Immature natural killer cell (primary cell): Measurements from ENCODE around the gene TAF8. TPM values are rescaled to one million over a fixed set of nuclear protein-coding genes. Genes with fewer than 3 reads are reported as not detected.
A peak's percentile ranks its signal among the peaks of the same experiment; 100 is the strongest.

ENCODE experiments used
- DNase-seq, 3 donors: peaks; one replicate each; pipeline ENCODE4 v3.0.0; 2022; ENCODE audit warnings: mixed read lengths in 1 of 3
- H3K27ac Mint-ChIP-seq, 6 donors: one replicate each; pipeline ENCODE4 v1.8.0; 2020; ENCODE audit warnings: mixed read lengths in 6 of 6, mild to moderate bottlenecking in 5 of 6, inconsistent platforms in 4 of 6, moderate library complexity in 3 of 6
- H3K27me3 Mint-ChIP-seq, 3 donors: one replicate each; pipeline ENCODE4 v1.8.0; 2020 to 2021; ENCODE audit warnings: low read depth in 3 of 3, mild to moderate bottlenecking in 3 of 3, mixed read lengths in 3 of 3, moderate library complexity in 3 of 3, inconsistent platforms in 1 of 3
- H3K36me3 Mint-ChIP-seq, 3 donors: one replicate each; pipeline ENCODE4 v1.8.0; 2020; ENCODE audit warnings: mixed read lengths in 3 of 3, inconsistent platforms in 2 of 3, mild to moderate bottlenecking in 2 of 3
- H3K4me1 Mint-ChIP-seq, 2 donors: one replicate each; pipeline ENCODE4 v1.8.0; 2020; ENCODE audit warnings: inconsistent platforms in 2 of 2, mild to moderate bottlenecking in 2 of 2, mixed read lengths in 2 of 2, moderate library complexity in 1 of 2
- H3K4me3 Mint-ChIP-seq, 5 donors: one replicate each; pipeline ENCODE4 v1.8.0; 2020; ENCODE audit warnings: mild to moderate bottlenecking in 5 of 5, mixed read lengths in 5 of 5, inconsistent platforms in 3 of 5, moderate library complexity in 3 of 5
- H3K9me3 Mint-ChIP-seq, 6 donors: one replicate each; pipeline ENCODE4 v1.8.0; 2020; ENCODE audit warnings: mild to moderate bottlenecking in 6 of 6, mixed read lengths in 6 of 6, inconsistent platforms in 4 of 6, moderate library complexity in 3 of 6
- polyA plus RNA-seq, 3 donors: library from polyadenylated mRNA; unstranded; fragments of 300-500 nt; fragmentation: Illumina TruSeq; gene quantifications; one replicate each; pipeline ENCODE4 v1.2.3, GENCODE V29; 2021

Gene TAF8
- polyA plus RNA-seq, 3 donors from 2014 or later, result 8.5 to 23.0 (median 14.6) TPM

GRCh38 chr6:42049116-42049809 lies 1.1 kb upstream of the TAF8 start:
- Mint-ChIP-seq H3K27me3 (peaks cover 5 to 11% (median 6%) of the 10 kb centered on the region in 3 donors), H3K9me3 (no peaks in the 10 kb centered on the region), H3K4me3 (peak overlapping the region; percentile 98 to 99 (median 98)), H3K36me3 (peaks cover 0 to 29% (median 8%) of the 10 kb centered on the region in 3 donors), H3K4me1 (peaks cover 69 to 84% of the 10 kb centered on the region in 2 donors), H3K27ac (peak overlapping the region; percentile 83 to 98 (median 93))
- peak in 1 of 3 donors; percentile 19 for DNase-seq

- no peak for DNase-seq
- H3K4me3 Mint-ChIP-seq, result peak overlapping the region; percentile 98 to 99 (median 98)
- peak overlapping the region; percentile 83 to 98 (median 94) for H3K27ac Mint-ChIP-seq
- H3K27me3 Mint-ChIP-seq, result peaks cover 5 to 11% (median 6%) of the 10 kb centered on the region in 3 donors
- H3K36me3 Mint-ChIP-seq, result peaks cover 0 to 32% (median 8%) of the 10 kb centered on the region in 3 donors
- peaks cover 64 to 78% of the 10 kb centered on the region in 2 donors for H3K4me1 Mint-ChIP-seq
- no peaks in the 10 kb centered on the region for H3K9me3 Mint-ChIP-seq
Measured at GRCh38 chr6:42049948-42050296, 402 bp upstream of the TAF8 start.

DNA sequence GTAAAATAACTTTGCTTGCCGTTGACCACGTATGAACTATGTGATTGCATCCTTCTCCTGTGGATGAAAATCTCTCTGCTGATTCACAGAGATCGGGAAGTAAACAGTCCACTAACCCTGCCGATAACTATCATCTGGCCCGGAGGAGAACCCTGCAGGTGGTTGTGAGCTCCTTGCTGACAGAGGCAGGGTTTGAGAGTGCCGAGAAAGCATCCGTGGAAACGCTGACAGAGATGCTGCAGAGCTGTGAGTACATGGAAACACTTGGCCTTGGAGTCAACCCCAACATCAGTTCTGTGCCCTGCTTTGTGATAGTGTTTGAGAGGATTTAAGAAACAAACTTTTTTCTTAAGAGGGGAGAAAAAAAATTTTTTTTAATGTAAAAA lies 937 bp downstream of the TAF8 start:
- H3K9me3 Mint-ChIP-seq, result no peaks in the 10 kb centered on the region
- DNase-seq, result no peak
- H3K4me3 Mint-ChIP-seq, result peak overlapping the region; percentile 98 to 99 (median 98)
- H3K36me3 Mint-ChIP-seq, result peaks cover 8 to 28% (median 8%) of the 10 kb centered on the region in 3 donors
- H3K27ac Mint-ChIP-seq, result peak overlapping the region; percentile 77 to 98 (median 94)
- peaks cover 5 to 11% (median 6%) of the 10 kb centered on the region in 3 donors for H3K27me3 Mint-ChIP-seq
- H3K4me1 Mint-ChIP-seq, result peaks cover 51 to 65% of the 10 kb centered on the region in 2 donors

DNA sequence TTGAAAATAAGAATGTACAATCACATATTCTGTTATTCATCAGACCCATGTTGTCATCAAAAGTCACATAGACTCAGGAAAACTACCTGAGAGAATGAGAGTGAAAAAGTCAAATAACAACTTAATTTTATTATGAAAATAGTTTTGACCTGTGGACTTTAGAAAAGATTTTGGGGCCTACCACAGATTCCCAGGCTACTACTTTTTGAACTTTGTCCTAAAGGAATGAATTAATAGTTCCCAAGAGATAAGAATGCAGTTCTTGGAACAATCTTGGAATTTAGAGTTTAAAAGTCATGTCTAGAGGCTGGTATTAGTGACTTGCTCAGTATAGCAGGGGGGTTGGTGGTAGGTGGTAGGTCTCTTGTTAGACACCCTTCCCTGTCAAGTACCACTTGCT lies 3.3 kb downstream of the TAF8 start:
- peaks cover 34 to 49% of the 10 kb centered on the region in 2 donors for H3K4me1 Mint-ChIP-seq
- peaks cover 12 to 31% (median 17%) of the 10 kb centered on the region in 3 donors for H3K36me3 Mint-ChIP-seq
- peaks cover 3 to 7% (median 5%) of the 10 kb centered on the region in 3 donors for H3K27me3 Mint-ChIP-seq
- H3K4me3 Mint-ChIP-seq, result no peak overlapping the region
- H3K27ac Mint-ChIP-seq, result peak overlapping the region in 1 of 6 donors; percentile 22
- no peak for DNase-seq
- H3K9me3 Mint-ChIP-seq, result no peaks in the 10 kb centered on the region

DNA sequence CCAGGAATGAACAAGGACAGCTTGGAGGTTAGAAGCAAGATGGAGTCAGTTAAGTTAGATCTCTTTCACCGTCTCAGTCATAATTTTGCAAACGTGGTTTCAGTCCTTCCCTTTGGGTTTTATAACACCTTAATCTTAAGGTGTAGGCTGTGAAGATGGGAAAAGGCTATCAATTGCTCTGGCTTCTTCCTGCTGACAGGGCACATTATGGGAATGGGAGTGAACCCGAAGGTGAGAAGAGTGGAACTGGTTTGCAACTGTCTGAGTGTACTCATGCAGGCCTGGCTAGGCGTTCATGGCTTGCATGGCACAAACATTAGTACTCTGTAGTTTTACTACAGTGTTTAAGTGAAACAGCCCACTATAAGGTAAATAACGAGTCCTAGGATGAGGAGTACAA lies 9.4 kb downstream of the TAF8 start:
- H3K36me3 Mint-ChIP-seq, result peaks cover 16 to 59% (median 38%) of the 10 kb centered on the region in 3 donors
- H3K9me3 Mint-ChIP-seq, result no peaks in the 10 kb centered on the region
- DNase-seq, result no peak
- H3K4me3 Mint-ChIP-seq, result no peak overlapping the region
- H3K27ac Mint-ChIP-seq, result peak overlapping the region in 1 of 6 donors; percentile 40
- H3K27me3 Mint-ChIP-seq, result peaks cover 0 to 2% (median 0%) of the 10 kb centered on the region in 3 donors
- H3K4me1 Mint-ChIP-seq, result peaks cover 0 to 4% of the 10 kb centered on the region in 2 donors

GRCh38 chr6:42066156-42066675 lies 15.9 kb downstream of the TAF8 start:
- H3K4me1 Mint-ChIP-seq, result no peaks in the 10 kb centered on the region
- no peak overlapping the region for H3K27ac Mint-ChIP-seq
- peaks cover 4 to 24% (median 14%) of the 10 kb centered on the region in 3 donors for H3K36me3 Mint-ChIP-seq

DNA sequence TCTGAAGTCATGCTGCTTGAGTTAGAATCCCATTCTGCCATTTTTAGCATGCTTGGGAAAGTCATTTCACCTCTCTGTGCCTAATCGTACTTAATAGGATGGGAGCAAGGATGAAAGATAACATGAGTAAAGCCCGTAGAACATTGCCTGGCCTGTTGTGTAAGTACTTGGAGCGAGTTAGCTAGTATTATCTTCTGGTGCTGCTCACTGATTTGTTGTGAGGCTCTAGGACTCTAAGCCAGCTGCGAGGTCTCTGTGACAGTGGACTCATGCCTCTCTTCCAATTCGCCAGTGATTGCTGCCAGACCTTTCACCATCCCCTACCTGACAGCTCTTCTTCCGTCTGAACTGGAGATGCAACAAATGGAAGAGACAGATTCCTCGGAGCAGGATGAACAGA lies 17.8 kb downstream of the TAF8 start:
- no peaks in the 10 kb centered on the region for H3K9me3 Mint-ChIP-seq
- DNase-seq, result no peak
- H3K4me3 Mint-ChIP-seq, result no peak overlapping the region
- peaks cover 15 to 25% (median 22%) of the 10 kb centered on the region in 3 donors for H3K36me3 Mint-ChIP-seq
- H3K27me3 Mint-ChIP-seq, result peaks cover 0 to 2% (median 0%) of the 10 kb centered on the region in 3 donors
- no peak overlapping the region for H3K27ac Mint-ChIP-seq
- H3K4me1 Mint-ChIP-seq, result peaks cover 0 to 2% of the 10 kb centered on the region in 2 donors

More at GRCh38 chr6:42066156-42066675, 15.9 kb downstream of the TAF8 start:
- Mint-ChIP-seq H3K9me3 (no peaks in the 10 kb centered on the region), H3K4me3 (no peak overlapping the region), H3K27me3 (peaks cover 0 to 1% (median 0%) of the 10 kb centered on the region in 3 donors)
- DNase-seq, result no peak

DNA sequence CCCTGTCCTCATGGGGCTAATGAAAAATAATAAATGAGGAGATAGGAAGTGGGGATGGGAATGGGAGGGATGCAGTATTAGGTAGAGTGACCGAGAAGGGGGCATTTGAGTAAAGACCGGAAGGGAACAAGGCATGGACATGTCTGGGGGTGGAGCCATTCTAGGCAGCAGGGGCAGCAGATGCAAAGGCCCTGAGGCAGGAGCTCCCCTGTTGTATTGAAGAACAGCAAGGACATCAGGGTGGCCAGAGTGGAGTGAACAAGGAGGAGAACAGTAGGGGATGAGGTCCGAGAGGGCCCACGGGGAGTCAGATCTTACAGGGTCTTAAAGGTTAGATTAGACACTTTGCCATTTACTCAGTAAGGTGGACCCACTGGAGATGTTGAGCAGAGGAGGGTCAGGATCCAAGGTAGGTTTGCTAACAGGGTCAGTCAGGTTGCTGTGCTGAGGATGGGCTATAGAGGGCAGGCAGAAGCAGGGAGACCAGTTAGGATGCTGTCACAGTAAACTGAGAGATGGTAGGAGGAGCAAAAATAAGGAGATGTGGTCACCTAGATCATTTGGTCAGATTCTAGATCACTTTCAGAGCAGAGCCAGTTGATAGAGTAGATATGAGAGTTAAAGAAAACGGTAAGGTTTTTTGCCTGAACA lies 18.7 kb downstream of the TAF8 start:
- Mint-ChIP-seq H3K27me3 (peaks cover 0 to 2% (median 0%) of the 10 kb centered on the region in 3 donors), H3K4me3 (no peak overlapping the region), H3K4me1 (peaks cover 0 to 2% of the 10 kb centered on the region in 2 donors), H3K9me3 (no peaks in the 10 kb centered on the region), H3K36me3 (peaks cover 19 to 26% (median 23%) of the 10 kb centered on the region in 3 donors), H3K27ac (no peak overlapping the region)
- no peak for DNase-seq

DNA sequence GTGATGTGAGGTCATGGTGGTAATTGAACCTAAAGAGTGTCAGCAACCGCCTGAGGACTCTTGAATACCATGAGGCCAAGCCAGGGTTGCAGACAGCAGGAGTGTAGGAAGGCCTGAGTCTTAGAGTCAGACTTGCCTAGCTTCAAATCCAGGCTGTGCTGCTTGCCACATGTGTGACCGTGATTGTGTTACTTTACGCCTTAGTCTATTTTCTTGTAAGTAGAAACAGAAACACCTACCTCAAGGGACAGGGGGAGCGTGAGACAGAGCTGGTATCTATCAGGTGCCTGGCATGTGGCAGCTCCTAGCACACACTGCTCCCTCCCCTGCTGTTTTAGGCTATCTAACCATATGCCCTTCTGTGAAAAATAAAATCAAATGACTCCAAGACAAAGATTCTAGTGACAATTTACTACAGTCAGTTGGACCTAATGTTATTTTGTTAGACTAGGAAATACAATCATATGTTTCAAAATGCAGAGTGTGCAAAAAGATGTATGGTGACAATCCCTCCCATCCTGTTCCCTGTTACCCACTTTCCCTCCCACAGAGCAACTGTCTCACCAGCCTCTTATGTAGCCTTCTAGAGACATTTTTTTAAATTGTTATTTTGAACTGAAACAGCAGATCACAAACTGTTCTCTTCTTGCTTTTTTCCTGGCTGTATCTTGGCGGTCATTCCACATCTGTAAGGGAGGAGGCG lies 21.7 kb downstream of the TAF8 start:
- Mint-ChIP-seq H3K27me3 (peaks cover 0 to 2% (median 0%) of the 10 kb centered on the region in 3 donors), H3K27ac (peak overlapping the region in 3 of 6 donors; percentile 17 to 55 (median 29)), H3K36me3 (peaks cover 16 to 26% (median 25%) of the 10 kb centered on the region in 3 donors), H3K9me3 (no peaks in the 10 kb centered on the region), H3K4me3 (no peak overlapping the region), H3K4me1 (peaks cover 0 to 2% of the 10 kb centered on the region in 2 donors)
- no peak for DNase-seq

GRCh38 chr6:42073287-42073686 lies 23.0 kb downstream of the TAF8 start:
- peaks cover 16 to 27% (median 26%) of the 10 kb centered on the region in 3 donors for H3K36me3 Mint-ChIP-seq
- H3K9me3 Mint-ChIP-seq, result no peaks in the 10 kb centered on the region
- DNase-seq, result no peak
- peaks cover 0 to 2% (median 0%) of the 10 kb centered on the region in 3 donors for H3K27me3 Mint-ChIP-seq
- peaks cover 0 to 2% of the 10 kb centered on the region in 2 donors for H3K4me1 Mint-ChIP-seq
- H3K27ac Mint-ChIP-seq, result peak overlapping the region in 2 of 6 donors; percentile 5 to 47
- no peak overlapping the region for H3K4me3 Mint-ChIP-seq

DNA sequence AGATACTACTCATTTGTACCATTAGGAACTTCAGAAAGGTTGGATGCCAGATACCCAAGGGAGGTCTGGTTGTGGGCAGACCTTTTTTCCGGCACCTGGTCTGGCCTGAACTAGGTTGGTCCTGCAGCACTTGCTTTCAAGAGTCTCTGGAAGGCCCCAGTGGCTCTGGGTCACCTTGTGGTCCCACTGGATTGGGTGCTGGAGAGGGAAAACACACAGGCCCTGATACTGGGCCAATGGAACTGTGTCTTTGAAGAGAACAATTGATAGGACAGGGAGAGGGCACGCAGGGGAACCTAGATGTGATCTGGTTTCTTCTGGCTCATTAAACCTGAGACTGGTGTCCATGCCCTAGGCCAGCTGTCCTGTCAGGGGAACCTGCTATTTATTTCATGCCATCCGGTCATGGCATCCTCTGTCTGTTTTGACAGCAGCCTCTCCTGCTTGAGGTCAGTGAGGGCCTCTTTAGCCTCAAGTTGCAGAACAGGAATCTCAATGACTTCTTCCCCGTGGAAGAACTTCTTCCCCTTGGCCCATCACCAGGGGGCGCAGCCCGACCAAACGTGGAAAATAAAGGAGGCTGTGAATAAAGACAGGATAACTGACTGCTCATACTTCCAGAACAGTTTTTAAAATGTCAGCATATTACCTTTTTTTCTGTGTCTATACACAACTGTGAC lies 25.0 kb downstream of the TAF8 start:
- no peak overlapping the region for H3K4me3 Mint-ChIP-seq
- H3K36me3 Mint-ChIP-seq, result peaks cover 16 to 27% (median 26%) of the 10 kb centered on the region in 3 donors
- H3K27me3 Mint-ChIP-seq, result peaks cover 0 to 2% (median 0%) of the 10 kb centered on the region in 3 donors
- peak overlapping the region in 2 of 6 donors; percentile 58 to 64 for H3K27ac Mint-ChIP-seq
- no peaks in the 10 kb centered on the region for H3K9me3 Mint-ChIP-seq
- DNase-seq, result peak; percentile 16 to 27 (median 23)
- H3K4me1 Mint-ChIP-seq, result peaks cover 0 to 2% of the 10 kb centered on the region in 2 donors

DNA sequence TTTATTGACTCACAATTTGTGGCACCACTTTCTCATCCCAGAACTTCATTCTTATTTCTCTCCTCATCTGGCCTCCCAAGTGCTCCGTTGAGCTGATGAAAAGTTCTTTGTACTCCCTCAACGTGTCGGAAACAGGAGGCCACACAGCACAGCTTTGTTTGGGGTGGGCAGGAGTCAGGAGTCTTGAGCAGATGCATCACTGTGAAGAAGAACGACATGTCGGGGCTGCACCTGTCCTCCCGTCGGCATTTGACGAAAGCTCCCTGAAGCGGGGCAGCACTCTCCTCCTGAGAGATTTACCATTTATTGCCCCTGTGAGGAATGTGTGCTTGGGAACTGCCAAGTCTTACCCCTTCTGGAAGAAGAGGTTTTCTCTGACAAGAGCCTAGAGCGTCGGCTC lies 28.1 kb downstream of the TAF8 start:
- Mint-ChIP-seq H3K27ac (no peak overlapping the region), H3K4me3 (no peak overlapping the region), H3K36me3 (peaks cover 5 to 22% (median 12%) of the 10 kb centered on the region in 3 donors), H3K27me3 (no peaks in the 10 kb centered on the region), H3K9me3 (no peaks in the 10 kb centered on the region), H3K4me1 (no peaks in the 10 kb centered on the region)
- no peak for DNase-seq

- Mint-ChIP-seq H3K4me3 (no peak overlapping the region), H3K4me1 (no peaks in the 10 kb centered on the region), H3K36me3 (peaks cover 3 to 14% (median 4%) of the 10 kb centered on the region in 3 donors), H3K27me3 (no peaks in the 10 kb centered on the region), H3K9me3 (no peaks in the 10 kb centered on the region), H3K27ac (no peak overlapping the region)
- no peak for DNase-seq
Measured at GRCh38 chr6:42079941-42080464, 29.7 kb downstream of the TAF8 start.
